ENCODE results near the gene PRSS36.

DNA sequence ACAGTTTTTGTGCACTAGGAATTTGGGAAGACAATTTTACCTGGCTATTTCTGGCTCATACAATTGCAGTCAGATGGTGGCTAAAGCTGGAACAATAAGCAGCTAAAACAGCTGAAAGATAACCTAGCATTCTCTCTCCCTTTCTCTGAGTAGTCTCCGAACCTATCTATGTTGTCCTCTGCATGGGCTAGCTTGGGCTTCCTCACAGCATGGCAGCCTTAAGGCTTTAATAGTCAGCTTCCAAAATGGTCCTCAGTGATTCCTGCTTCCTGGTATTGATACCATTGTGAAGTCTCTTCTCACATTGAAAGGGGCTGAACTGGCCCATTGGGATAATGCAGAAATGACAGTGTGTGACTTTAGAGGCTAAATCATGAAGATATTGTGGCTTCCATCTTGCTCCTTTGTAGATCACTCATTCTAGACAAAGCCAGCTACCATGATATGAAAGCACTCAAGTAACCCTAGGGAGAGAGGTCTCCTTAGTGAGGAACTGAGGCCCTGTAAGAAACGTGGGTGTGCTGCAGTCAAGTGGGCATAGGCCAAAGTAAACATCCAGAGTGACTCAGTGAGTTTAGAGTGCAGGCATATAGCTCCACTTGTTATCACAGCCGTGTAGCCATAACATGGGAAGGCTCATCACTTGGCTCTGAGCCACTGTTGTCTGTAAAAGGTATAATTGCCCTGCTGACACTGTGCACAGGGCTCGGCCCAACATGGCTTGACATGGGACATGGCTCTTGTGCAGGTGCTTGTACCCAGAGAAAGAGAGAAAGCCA is 49.8 kb downstream of the PRSS36 start:
- TF ChIP-seq, protein P1, sequence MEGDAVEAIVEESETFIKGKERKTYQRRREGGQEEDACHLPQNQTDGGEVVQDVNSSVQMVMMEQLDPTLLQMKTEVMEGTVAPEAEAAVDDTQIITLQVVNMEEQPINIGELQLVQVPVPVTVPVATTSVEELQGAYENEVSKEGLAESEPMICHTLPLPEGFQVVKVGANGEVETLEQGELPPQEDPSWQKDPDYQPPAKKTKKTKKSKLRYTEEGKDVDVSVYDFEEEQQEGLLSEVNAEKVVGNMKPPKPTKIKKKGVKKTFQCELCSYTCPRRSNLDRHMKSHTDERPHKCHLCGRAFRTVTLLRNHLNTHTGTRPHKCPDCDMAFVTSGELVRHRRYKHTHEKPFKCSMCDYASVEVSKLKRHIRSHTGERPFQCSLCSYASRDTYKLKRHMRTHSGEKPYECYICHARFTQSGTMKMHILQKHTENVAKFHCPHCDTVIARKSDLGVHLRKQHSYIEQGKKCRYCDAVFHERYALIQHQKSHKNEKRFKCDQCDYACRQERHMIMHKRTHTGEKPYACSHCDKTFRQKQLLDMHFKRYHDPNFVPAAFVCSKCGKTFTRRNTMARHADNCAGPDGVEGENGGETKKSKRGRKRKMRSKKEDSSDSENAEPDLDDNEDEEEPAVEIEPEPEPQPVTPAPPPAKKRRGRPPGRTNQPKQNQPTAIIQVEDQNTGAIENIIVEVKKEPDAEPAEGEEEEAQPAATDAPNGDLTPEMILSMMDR (IDR thresholded peaks at IDR 0.05) = no peak
- TF ChIP-seq EP300 (IDR thresholded peaks at IDR 0.05) (no peak), POLR2A (IDR thresholded peaks at IDR 0.05) (no peak), POLR2AphosphoS5 (IDR thresholded peaks at IDR 0.05) (no peak)
